ENCODE data around the gene DGKZ. TPM values are rescaled to one million over a fixed set of nuclear protein-coding genes. Genes with fewer than 3 reads are reported as not detected.
A peak's percentile ranks its signal among the peaks of the same experiment; 100 is the strongest.

The DGKZ gene
- total RNA-seq, 2 experiments from 2014 or later, result 159 to 166 TPM

- H3K9me3 Mint-ChIP-seq, result no peaks in the 10 kb centered on the region
- Histone ChIP-seq H3K4me3 (ENCODE audit: low read length) (peak overlapping the region; percentile 56), H3K36me3 (ENCODE audit: insufficient read depth, low read length) (peaks cover 38% of the 10 kb centered on the region), H3K9me3 (ENCODE audit: control insufficient read depth in 1 of 2, insufficient read depth in 1 of 2, low read length in 2 of 2) (no peaks in the 10 kb centered on the region), H3K27ac (ENCODE audit: low read depth in 1 of 2, low read length in 2 of 2) (peak overlapping the region; percentile 71 to 77), H3K27me3 (ENCODE audit: control insufficient read depth in 1 of 2, insufficient read depth in 2 of 2, low read length in 2 of 2) (no peaks in the 10 kb centered on the region), H3K4me1 (ENCODE audit: insufficient read depth, low read length) (peaks cover 87% of the 10 kb centered on the region)
- intact Hi-C loops (cut with DNase I, micrococcal nuclease), result loop anchor here (1.0 to 5.0 kb wide), 3 partner anchors 16 to 186 kb away; no protein-coding TSS in a partner anchor
- ChIA-PET CTCF (interaction anchor here (0.8 to 3.5 kb wide), 14 partner anchors 9 to 386 kb away, joined by 3 to 40 read pairs (median 4); partner anchors contain the start of gene ATG13), POLR2A (interaction anchor here (0.9 to 14.3 kb wide), 10 partner anchors 9 to 349 kb away, joined by 3 to 266 read pairs (median 8); partner anchors contain the start of gene ZNF408)
- H3K4me3 Mint-ChIP-seq, result peak overlapping the region; percentile 75
- peaks cover 51% of the 10 kb centered on the region for H3K36me3 Mint-ChIP-seq (ENCODE audit: low read depth)
- no peak for ATAC-seq (ENCODE audit: poor library complexity)
- H3K4me1 Mint-ChIP-seq (ENCODE audit: low read depth), result peaks cover 73% of the 10 kb centered on the region
- TF ChIP-seq, protein P1, sequence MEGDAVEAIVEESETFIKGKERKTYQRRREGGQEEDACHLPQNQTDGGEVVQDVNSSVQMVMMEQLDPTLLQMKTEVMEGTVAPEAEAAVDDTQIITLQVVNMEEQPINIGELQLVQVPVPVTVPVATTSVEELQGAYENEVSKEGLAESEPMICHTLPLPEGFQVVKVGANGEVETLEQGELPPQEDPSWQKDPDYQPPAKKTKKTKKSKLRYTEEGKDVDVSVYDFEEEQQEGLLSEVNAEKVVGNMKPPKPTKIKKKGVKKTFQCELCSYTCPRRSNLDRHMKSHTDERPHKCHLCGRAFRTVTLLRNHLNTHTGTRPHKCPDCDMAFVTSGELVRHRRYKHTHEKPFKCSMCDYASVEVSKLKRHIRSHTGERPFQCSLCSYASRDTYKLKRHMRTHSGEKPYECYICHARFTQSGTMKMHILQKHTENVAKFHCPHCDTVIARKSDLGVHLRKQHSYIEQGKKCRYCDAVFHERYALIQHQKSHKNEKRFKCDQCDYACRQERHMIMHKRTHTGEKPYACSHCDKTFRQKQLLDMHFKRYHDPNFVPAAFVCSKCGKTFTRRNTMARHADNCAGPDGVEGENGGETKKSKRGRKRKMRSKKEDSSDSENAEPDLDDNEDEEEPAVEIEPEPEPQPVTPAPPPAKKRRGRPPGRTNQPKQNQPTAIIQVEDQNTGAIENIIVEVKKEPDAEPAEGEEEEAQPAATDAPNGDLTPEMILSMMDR (IDR thresholded peaks at IDR 0.05), result no peak
- peak overlapping the region; percentile 89 for H3K27ac Mint-ChIP-seq
- H3K27me3 Mint-ChIP-seq, result no peaks in the 10 kb centered on the region
- no peak for DNase-seq
These were observed 4.3 kb downstream of the DGKZ start for GRCh38 chr11:46351606-46352005.

- no peaks in the 10 kb centered on the region for H3K27me3 Mint-ChIP-seq
- Histone ChIP-seq H3K36me3 (ENCODE audit: insufficient read depth, low read length) (peaks cover 43% of the 10 kb centered on the region), H3K4me1 (ENCODE audit: insufficient read depth, low read length) (peaks cover 89% of the 10 kb centered on the region), H3K4me3 (ENCODE audit: low read length) (peak overlapping the region; percentile 56), H3K9me3 (ENCODE audit: control insufficient read depth in 1 of 2, insufficient read depth in 1 of 2, low read length in 2 of 2) (no peaks in the 10 kb centered on the region), H3K27ac (ENCODE audit: low read depth in 1 of 2, low read length in 2 of 2) (peak overlapping the region; percentile 71 to 77), H3K27me3 (ENCODE audit: control insufficient read depth in 1 of 2, insufficient read depth in 2 of 2, low read length in 2 of 2) (no peaks in the 10 kb centered on the region)
- CTCF ChIA-PET, result interaction anchor here (0.5 to 3.5 kb wide), 17 partner anchors 9 to 387 kb away, joined by 3 to 40 read pairs (median 3); partner anchors contain the start of genes AMBRA1 and ATG13
- H3K4me1 Mint-ChIP-seq (ENCODE audit: low read depth), result peaks cover 74% of the 10 kb centered on the region
- peak; percentile 60 to 93 (median 76) for DNase-seq
- H3K9me3 Mint-ChIP-seq, result no peaks in the 10 kb centered on the region
- peak overlapping the region; percentile 83 for H3K4me3 Mint-ChIP-seq
- peak overlapping the region; percentile 89 for H3K27ac Mint-ChIP-seq
- intact Hi-C loops (cut with DNase I, micrococcal nuclease), result loop anchor here (1.0 to 5.0 kb wide), 3 partner anchors 15 to 185 kb away; no protein-coding TSS in a partner anchor
- peaks cover 51% of the 10 kb centered on the region for H3K36me3 Mint-ChIP-seq (ENCODE audit: low read depth)
- TF ChIP-seq, protein P1 (IDR thresholded peaks at IDR 0.05), result peak; percentile 98
- peak; percentile 59 for ATAC-seq (ENCODE audit: poor library complexity)
- POLR2A ChIA-PET, result interaction anchor here (0.9 to 14.3 kb wide), 11 partner anchors 9 to 349 kb away, joined by 3 to 266 read pairs (median 6); partner anchors contain the start of gene ZNF408
These were observed 5.0 kb downstream of the DGKZ start for GRCh38 chr11:46352063-46352841.

- H3K27ac ChIP-seq (ENCODE audit: low read depth in 1 of 2, low read length in 2 of 2), result peak overlapping the region; percentile 71 to 77
- Mint-ChIP-seq H3K36me3 (ENCODE audit: low read depth) (peaks cover 51% of the 10 kb centered on the region), H3K9me3 (no peaks in the 10 kb centered on the region), H3K27ac (peak overlapping the region; percentile 89), H3K4me1 (ENCODE audit: low read depth) (peaks cover 85% of the 10 kb centered on the region), H3K27me3 (no peaks in the 10 kb centered on the region), H3K4me3 (peak overlapping the region; percentile 80)
- peak; percentile 14 for ATAC-seq (ENCODE audit: poor library complexity)
- CTCF ChIA-PET, result interaction anchor here (1.3 kb wide), 1 partner anchor 14 kb away, joined by 5 read pairs; no protein-coding TSS in a partner anchor
- POLR2A ChIA-PET, result interaction anchor here (0.9 to 14.3 kb wide), 4 partner anchors 12 to 40 kb away, joined by 3 to 266 read pairs (median 4); no protein-coding TSS in a partner anchor
- peaks cover 46% of the 10 kb centered on the region for H3K36me3 ChIP-seq (ENCODE audit: insufficient read depth, low read length)
- peaks cover 90% of the 10 kb centered on the region for H3K4me1 ChIP-seq (ENCODE audit: insufficient read depth, low read length)
- no peaks in the 10 kb centered on the region for H3K9me3 ChIP-seq (ENCODE audit: control insufficient read depth in 1 of 2, insufficient read depth in 1 of 2, low read length in 2 of 2)
- H3K27me3 ChIP-seq (ENCODE audit: control insufficient read depth in 1 of 2, insufficient read depth in 2 of 2, low read length in 2 of 2), result no peaks in the 10 kb centered on the region
- intact Hi-C loops (cut with DNase I, micrococcal nuclease), result loop anchor here (1.0 to 5.0 kb wide), 3 partner anchors 8 to 184 kb away; no protein-coding TSS in a partner anchor
- DNase-seq, result peak in 3 of 14 experiments; percentile 25 to 49 (median 43)
- TF ChIP-seq, protein P1 (IDR thresholded peaks at IDR 0.05), result no peak
- peak overlapping the region; percentile 11 for H3K4me3 ChIP-seq (ENCODE audit: low read length)
These were observed 6.4 kb downstream of the DGKZ start for GRCh38 chr11:46353698-46354097.
